Inflammatory macrophage treated with lipopolysaccharide for 4 hours (primary cell): ENCODE measurements around the gene PIPOX.

Source experiments
- DNase-seq: peaks from one replicate; pipeline ENCODE4 v3.0.0-alpha.2; 2020

Gene PIPOX

GRCh38 chr17:29042679-29043538, at the start of gene PIPOX:
PIPOX (plus strand) TSS chr17:29043141; CDS start chr17:29043226, 85 bp downstream.
- peak; percentile 94 for DNase-seq

- DNase-seq: no peak
Measured at GRCh38 chr17:28993645-28994426, 49.1 kb upstream of the PIPOX start.

- no peak for DNase-seq
Measured at GRCh38 chr17:28996554-28997096, 46.3 kb upstream of the PIPOX start.

GRCh38 chr17:28997806-28998205, 45.1 kb upstream of the PIPOX start:
- no peak for DNase-seq

DNA sequence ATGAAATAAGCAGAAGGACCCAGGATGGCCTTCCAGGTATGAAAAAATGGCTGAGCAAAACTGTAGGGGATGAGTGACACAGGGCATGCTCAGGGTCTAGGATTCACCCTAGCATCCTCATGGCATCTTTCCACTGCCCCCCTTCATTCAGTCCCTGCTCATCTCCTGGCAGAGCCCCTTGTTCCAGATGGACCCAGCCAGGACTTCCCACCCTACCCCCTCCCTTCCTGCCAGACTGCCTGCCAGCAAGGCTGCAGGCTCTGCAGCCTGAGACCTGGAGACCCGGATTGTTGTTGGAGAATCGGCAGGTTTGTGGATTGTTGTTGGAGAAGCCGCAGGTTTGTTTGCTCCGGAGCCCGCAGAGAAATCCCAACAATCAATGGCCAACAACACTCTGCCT, 43.7 kb upstream of the PIPOX start:
- no peak for DNase-seq

- DNase-seq: no peak
Measured at GRCh38 chr17:29000973-29001372, 42.0 kb upstream of the PIPOX start.

- DNase-seq: no peak
Measured at GRCh38 chr17:29002811-29003210, 40.1 kb upstream of the PIPOX start.

GRCh38 chr17:29003289-29003688, 39.7 kb upstream of the PIPOX start:
- no peak for DNase-seq

DNA sequence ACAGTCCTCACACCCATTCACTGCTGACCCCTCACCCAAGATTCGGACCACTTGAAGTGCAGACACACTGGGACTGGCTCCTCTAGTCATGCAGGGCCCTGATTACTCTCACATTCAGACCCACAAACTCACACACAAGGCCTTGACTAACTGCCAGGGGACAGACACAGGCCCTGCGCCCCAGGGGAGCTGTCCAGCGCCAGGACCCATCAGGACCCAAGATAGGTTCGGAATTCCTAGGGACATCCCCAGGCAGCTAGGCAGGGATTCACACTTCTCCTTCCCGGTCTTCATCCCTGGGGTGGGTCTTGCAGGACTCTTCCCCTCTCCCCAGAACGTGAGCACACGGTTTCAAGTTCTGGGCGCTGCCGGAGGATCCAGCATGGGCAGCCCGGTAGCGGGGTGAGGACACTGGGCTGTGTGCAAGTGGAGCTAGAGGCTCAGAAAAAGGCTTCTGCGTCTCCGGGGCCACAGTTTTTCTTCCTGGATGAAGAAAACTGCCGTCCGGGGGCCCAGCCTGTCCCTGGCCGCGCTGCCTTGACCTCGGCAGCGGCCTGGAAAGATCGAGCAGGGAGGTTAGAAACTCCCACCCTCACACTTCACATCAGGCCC, 38.8 kb upstream of the PIPOX start:
- no peak for DNase-seq

DNA sequence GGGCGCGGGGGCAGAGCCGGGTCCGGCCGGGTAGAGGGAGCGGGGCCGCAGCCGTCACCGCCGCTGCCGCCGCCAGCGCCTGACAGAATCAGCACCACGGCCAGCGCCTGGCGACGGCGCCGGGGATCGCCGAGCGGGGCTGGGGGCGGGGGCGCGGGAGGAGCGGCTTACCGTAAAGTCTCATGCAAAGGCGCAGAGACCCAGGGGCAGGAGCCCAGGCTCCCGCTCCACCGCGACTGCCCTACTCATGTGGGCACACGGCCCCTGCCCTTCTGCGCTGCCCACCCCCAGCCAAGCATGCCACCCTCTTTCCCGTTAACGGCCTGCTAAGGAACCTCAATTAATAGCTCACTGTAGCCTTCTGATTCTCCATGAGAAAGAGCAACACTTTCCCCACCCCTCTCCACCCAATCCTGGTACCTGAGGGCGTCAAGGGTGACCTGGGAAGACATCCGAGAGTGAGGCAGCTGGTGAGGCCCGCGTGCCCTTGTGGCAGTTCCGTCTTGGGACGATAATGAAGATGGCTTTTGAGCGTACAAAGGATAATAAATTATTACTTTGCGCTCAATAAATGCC, 36.9 kb upstream of the PIPOX start, which contains the start of gene SEZ6:
TSS of gene SEZ6 (minus strand) at position 98 of the 576 bp plus-strand sequence. CDS start 164 bp downstream, outside the sequence.
- DNase-seq: peak; percentile 17

DNA sequence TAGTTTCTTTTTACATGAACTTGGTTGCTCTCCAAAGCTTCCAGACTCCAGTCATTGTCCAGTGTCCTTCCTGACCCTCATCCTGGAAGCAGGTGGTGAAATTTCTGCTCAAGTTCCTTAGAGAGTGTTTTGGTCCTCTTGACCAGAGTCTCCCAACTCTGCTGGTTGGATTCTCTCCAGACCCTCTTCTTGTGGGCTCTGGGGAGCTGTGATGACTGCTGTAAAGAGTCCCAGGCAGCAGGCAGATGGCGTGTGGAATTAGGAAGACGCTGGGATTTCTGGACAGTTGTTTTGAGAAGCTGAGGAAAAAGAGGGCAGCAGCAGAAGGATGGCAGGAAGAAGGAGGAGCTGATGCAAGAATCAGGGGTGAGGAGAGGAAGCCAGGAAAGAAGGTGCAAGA, 35.5 kb upstream of the PIPOX start:
- no peak for DNase-seq

DNA sequence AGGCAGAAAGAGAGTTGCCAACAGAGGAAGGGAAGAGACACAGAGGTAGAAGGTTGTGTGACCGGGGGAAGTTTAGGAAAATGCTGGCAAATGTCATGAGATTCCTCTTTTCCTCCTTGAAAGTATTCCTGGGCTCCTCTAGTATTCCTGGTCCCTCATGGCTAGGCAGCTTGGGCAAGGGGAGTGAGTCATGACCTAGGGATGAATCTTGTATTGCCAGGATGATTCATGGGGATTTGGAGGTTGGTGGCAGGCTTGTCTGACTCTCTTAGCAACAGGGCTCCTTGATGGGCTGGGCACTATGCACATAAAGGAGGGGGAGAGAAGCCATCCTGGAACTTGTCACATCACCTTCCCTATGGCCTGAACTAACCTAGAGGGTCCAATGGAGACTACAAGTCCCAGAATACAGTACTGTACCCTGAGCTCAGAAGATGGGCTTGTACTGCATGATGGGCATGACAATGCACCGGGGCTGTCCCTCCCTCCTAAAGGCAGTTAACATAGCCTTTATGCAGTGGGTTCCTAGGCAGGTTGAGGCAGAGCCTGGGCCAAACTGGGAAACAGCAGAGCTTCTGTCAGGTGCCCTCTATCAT, 35.0 kb upstream of the PIPOX start:
- no peak for DNase-seq

- DNase-seq: no peak
Measured at GRCh38 chr17:29008591-29008990, 34.4 kb upstream of the PIPOX start.

DNA sequence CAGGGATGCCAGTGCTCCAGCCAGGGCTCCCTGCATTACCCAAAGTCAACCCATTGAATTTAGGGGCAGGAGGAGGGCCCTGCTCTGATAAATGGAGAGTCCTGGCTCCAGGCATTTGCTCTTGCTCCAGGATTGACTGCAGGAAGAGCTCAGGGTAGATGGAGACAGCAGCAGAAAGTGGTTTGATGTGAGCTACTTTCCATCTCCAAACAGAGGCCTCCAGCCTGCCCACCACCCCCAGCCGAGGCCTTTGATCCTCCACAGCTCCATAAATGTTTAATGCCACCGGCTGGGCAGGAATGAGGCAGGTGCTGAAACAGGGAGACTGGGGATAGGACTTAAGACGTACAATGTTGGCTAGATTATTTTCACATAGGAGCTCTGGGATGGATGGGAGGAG, 32.8 kb upstream of the PIPOX start:
- DNase-seq: no peak

DNA sequence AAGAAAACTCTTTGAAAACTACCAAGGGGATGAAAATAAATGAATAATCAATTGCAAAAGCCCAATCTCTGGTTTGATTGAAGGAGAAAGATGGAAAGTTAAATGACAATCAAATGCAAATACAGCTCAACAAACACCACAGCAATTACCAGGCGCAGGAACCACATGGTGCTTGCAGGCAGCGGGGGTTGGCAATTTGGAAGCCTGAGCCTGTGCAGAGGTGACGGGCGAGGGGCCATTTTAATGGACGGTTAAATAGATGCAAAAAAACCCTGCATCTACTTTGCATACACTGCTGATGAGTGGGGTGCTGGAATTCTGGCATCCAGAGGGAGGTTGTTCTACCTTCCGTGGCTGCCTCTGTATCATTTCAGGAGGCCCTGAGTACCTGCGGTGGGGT, 32.4 kb upstream of the PIPOX start:
- no peak for DNase-seq

DNA sequence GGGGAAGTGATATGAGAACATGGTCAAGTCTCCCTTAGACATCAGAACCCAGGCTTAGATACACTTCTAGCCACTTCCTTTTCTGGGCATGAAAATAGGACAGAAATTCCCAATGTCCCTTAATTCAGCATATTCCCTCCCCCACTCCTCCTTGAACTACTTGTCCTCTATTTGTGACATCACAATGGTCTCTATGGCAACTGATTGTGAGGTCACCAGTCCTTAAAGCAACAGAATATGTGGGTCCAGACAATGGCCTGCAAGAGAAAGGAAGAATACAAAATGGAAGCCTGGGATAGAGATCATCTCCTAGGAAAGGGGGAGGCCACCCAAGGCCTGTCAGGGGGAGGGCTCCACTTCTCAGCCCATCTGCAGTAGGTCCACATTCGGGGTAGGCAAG, 30.4 kb upstream of the PIPOX start:
- no peak for DNase-seq

- no peak for DNase-seq
Measured at GRCh38 chr17:29014716-29015115, 28.2 kb upstream of the PIPOX start.

- no peak for DNase-seq
Measured at GRCh38 chr17:29016345-29017210, 26.4 kb upstream of the PIPOX start.

DNA sequence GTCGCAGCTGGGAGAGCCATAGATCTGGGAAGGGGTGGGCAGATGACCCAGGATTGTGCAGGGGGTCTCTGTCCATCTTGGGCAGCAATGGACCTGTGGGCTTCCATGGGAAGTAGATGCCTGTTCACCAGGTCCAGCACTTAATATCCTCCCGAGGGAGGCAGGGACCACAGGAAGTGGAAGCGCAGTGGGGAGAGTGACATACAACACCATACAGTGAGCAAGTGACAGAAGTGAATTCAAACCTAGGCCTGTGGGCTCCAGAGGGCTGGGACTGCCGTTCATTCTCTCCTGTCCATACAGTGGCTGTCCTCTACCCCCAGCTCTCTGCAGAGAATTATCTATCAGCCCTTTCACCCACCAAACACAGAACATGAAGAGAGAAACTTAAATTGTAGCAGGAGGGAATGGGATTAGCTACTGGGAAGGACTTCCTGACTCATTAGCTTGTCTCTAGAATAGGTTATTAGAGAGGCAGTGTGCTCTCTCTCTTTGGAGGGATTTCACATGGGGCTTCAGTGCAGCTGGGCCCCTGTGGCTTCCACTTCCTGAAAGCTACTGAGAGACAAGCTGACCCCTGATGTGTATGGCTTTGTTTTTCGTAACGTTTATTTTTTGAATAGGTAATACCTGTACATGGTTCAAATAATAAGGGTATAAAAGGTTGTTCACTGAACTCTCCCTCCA, 24.0 kb upstream of the PIPOX start:
- no peak for DNase-seq

DNA sequence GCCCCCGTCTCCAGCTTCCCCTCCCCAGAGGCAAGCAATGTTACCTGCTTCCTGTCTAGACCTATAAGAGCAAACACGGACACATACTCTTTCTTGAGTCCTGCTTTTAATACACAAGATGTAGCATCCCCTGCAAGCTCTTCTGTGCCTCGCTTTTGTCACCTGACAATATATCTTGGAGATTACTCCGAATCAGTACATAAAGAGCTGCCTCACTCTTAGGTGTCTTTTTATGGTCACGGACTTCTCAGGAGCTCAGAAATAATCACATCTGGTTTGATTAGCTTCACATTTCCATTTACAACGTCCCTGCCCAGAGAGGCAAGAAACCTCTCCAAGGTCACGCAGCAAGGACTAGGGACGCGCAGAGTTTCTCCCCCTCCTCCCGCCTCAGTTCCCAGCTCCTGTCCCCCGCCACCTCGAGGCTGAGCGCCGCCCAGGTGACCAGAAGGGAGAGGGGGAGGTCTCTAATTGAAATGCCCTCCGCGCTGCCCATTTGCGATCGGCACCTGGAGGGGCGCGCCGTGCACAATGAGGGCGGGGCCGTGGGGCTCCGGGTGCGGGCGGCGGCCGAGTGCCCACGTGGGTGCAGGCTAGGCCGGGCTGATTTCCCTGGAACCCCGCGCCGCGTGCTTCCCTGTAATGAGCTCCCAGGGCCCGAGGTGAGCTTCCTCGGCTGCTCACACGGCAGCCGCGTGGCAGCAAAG, 23.3 kb upstream of the PIPOX start:
- no peak for DNase-seq
